Neural progenitor cell (in vitro differentiated cells): ENCODE results near the gene FATE1. TPM values are rescaled to one million over a fixed set of nuclear protein-coding genes. Genes with fewer than 3 reads are reported as not detected.

ENCODE experiments used
- DNase-seq: peaks from one replicate; pipeline ENCODE4 v3.0.0-alpha.2; 2016; ENCODE audit warnings: low spot score
- H2AFZ ChIP-seq: fragments of 200-600 bp; sonication (generic); replicated peaks from 2 replicates; pipeline ENCODE4 v1.6.1; 2016; ENCODE audit warnings: antibody characterized with exemption
- H3F3A ChIP-seq: fragments of 200-600 bp; sonication (generic); 2 replicates; pipeline ENCODE4 v1.6.1; 2016; ENCODE audit warnings: antibody characterized with exemption, low read depth
- H3K27ac ChIP-seq: fragments of 200-600 bp; sonication (generic); 2 replicates; pipeline ENCODE4 v1.5.1; 2016; ENCODE audit warnings: mild to moderate bottlenecking
- H3K27me3 ChIP-seq: fragments of 200-600 bp; sonication (generic); 2 replicates; pipeline ENCODE4 v1.6.1; 2016; ENCODE audit warnings: mild to moderate bottlenecking, moderate library complexity
- H3K36me3 ChIP-seq: fragments of 200-600 bp; sonication (generic); 2 replicates; pipeline ENCODE4 v1.5.1; 2016
- H3K4me1 ChIP-seq: fragments of 200-600 bp; sonication (generic); 2 replicates; pipeline ENCODE4 v1.6.1; 2016; ENCODE audit warnings: mixed run types
- H3K4me2 ChIP-seq: fragments of 200-600 bp; sonication (generic); 2 replicates; pipeline ENCODE4 v1.6.1; 2016
- H3K4me3 ChIP-seq: fragments of 200-600 bp; sonication (generic); 2 replicates; pipeline ENCODE4 v1.5.1; 2016
- H3K79me2 ChIP-seq: fragments of 200-600 bp; sonication (generic); 2 replicates; pipeline ENCODE4 v1.6.1; 2016; ENCODE audit warnings: low read depth
- H3K9ac ChIP-seq: fragments of 200-600 bp; sonication (generic); 2 replicates; pipeline ENCODE4 v1.6.1; 2016
- H3K9me3 ChIP-seq: fragments of 200-600 bp; sonication (generic); 2 replicates; pipeline ENCODE4 v1.5.1; 2016; ENCODE audit warnings: low read depth
- H4K20me1 ChIP-seq: fragments of 200-600 bp; sonication (generic); 2 replicates; pipeline ENCODE4 v1.6.1; 2016; ENCODE audit warnings: low read depth
- H3K27ac Mint-ChIP-seq: 3 replicates; pipeline ENCODE4 v1.8.0; 2021; ENCODE audit warnings: mixed read lengths
- H3K27me3 Mint-ChIP-seq: 2 replicates; pipeline ENCODE4 v1.8.0; 2022; ENCODE audit warnings: low read depth, mild to moderate bottlenecking, inconsistent platforms, moderate library complexity, mixed read lengths; ENCODE audit not compliant: insufficient read depth
- H3K36me3 Mint-ChIP-seq: 3 replicates; pipeline ENCODE4 v1.8.0; 2021; ENCODE audit warnings: mixed read lengths
- H3K4me1 Mint-ChIP-seq: 3 replicates; pipeline ENCODE4 v1.8.0; 2021; ENCODE audit warnings: mixed read lengths
- H3K4me3 Mint-ChIP-seq: 3 replicates; pipeline ENCODE4 v1.8.0; 2021; ENCODE audit warnings: mild to moderate bottlenecking, moderate library complexity, mixed read lengths
- H3K9me3 Mint-ChIP-seq: 3 replicates; pipeline ENCODE4 v1.8.0; 2020; ENCODE audit warnings: mixed read lengths
- EZH2 ChIP-seq: fragments of 200-600 bp; sonication (generic); IDR thresholded peaks from 2 replicates; pipeline ENCODE4 v1.6.1; 2017; ENCODE audit warnings: antibody characterized with exemption, mild to moderate bottlenecking, moderate library complexity
- EZH2phosphoT487 ChIP-seq: fragments of 200-600 bp; sonication (generic); IDR thresholded peaks from 2 replicates; pipeline ENCODE4 v1.6.1; 2017; ENCODE audit warnings: antibody characterized with exemption
- total RNA-seq: library from RNA; depleted of rRNA; stranded (reverse); fragments of >200 nt; gene quantifications from 2 replicates; pipeline ENCODE4 v1.2.3, GENCODE V29; 2015; ENCODE audit warnings: low replicate concordance
- TF ChIP-seq, protein P1 (sequence below): fragments of 200-600 bp; sonication (generic); IDR thresholded peaks from 2 replicates; pipeline ENCODE4 v1.5.1; 2017; ENCODE audit warnings: antibody characterized with exemption, mild to moderate bottlenecking

The FATE1 gene, protein sequence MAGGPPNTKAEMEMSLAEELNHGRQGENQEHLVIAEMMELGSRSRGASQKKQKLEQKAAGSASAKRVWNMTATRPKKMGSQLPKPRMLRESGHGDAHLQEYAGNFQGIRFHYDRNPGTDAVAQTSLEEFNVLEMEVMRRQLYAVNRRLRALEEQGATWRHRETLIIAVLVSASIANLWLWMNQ
- not detected in 2 replicates for total RNA-seq

DNA sequence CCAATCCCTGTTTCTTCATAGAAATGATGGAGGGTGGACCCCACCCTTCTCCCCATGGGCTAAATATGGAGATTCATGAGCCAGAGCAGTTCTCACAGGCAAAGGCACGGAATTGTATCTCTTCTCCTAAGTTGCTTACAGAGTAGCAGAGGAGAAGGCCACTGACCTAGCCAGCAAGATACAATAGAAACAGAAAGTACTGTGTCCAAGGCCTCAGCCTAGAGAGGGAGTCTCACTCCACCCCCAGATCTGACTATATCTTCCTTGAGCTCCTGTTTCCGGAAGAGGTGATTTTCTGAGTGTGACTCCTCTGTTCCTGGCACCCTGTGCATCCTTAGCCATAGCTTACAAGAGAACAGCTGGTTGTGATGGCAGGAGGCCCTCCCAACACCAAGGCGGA, at the start of gene FATE1:
Gene FATE1, plus strand, starts transcription at position 284 of the 400 bp plus-strand sequence. Its CDS starts 85 bp downstream, at position 369.
- Mint-ChIP-seq H3K4me3 (no peak within 1 kb of the TSS), H3K4me1 (no peaks in the 10 kb centered on the region), H3K36me3 (no peaks in the 10 kb centered on the region), H3K27ac (no peak within 1 kb of the TSS), H3K27me3 (peaks cover 5% of the 10 kb centered on the region), H3K9me3 (peaks cover 6% of the 10 kb centered on the region)
- no peaks in the 10 kb centered on the region for H3K79me2 ChIP-seq
- H4K20me1 ChIP-seq: no peaks in the 10 kb centered on the region
- H3K9me3 ChIP-seq: no peaks in the 10 kb centered on the region
- no peak within 1 kb of the TSS for H2AFZ ChIP-seq
- no peak within 1 kb of the TSS for H3K4me3 ChIP-seq
- no peaks in the 10 kb centered on the region for H3K4me1 ChIP-seq
- no peaks in the 10 kb centered on the region for H3F3A ChIP-seq
- no peaks in the 10 kb centered on the region for H3K27me3 ChIP-seq
- no peak for DNase-seq
- no peak within 1 kb of the TSS for H3K27ac ChIP-seq
- no peak within 1 kb of the TSS for H3K9ac ChIP-seq
- no peaks in the 10 kb centered on the region for H3K36me3 ChIP-seq
- TF ChIP-seq EZH2 (no peak), EZH2phosphoT487 (no peak)
- TF ChIP-seq, protein P1, sequence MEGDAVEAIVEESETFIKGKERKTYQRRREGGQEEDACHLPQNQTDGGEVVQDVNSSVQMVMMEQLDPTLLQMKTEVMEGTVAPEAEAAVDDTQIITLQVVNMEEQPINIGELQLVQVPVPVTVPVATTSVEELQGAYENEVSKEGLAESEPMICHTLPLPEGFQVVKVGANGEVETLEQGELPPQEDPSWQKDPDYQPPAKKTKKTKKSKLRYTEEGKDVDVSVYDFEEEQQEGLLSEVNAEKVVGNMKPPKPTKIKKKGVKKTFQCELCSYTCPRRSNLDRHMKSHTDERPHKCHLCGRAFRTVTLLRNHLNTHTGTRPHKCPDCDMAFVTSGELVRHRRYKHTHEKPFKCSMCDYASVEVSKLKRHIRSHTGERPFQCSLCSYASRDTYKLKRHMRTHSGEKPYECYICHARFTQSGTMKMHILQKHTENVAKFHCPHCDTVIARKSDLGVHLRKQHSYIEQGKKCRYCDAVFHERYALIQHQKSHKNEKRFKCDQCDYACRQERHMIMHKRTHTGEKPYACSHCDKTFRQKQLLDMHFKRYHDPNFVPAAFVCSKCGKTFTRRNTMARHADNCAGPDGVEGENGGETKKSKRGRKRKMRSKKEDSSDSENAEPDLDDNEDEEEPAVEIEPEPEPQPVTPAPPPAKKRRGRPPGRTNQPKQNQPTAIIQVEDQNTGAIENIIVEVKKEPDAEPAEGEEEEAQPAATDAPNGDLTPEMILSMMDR: no peak
- no peak within 1 kb of the TSS for H3K4me2 ChIP-seq

DNA sequence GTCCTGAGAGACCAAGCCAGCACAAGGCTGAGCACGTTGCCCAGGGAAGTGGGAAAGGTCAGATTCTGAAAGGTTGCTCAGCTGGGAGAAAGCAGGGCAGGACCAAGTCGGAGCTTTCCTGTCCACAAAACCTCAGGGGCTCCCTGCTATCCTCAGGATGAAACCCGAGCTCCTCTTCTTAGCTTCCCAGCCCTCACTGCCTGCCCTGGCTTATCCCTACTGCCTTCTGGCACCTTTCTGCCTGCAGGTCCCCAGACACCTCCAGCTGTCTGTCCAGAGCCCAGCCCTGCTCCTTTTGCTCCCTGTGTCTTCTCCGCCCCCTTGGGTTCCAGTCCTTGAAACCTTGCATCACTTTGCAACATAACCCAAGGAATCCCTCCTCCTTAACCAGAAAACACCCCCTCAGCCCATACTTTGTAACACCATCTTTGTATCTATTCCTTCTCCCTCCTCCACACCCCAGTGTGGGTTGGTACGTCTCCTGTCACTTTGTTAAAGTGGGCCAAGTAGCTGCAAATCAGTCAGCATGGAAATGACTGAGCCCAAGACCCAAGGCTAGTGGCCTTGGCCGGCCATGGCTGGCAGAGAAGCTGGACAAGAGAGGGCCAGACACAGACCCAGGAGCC, 40.6 kb upstream of the FATE1 start:
- no peak for DNase-seq
- H3K9ac ChIP-seq: no peak overlapping the region
- peaks cover 4% of the 10 kb centered on the region for H3K9me3 Mint-ChIP-seq

DNA sequence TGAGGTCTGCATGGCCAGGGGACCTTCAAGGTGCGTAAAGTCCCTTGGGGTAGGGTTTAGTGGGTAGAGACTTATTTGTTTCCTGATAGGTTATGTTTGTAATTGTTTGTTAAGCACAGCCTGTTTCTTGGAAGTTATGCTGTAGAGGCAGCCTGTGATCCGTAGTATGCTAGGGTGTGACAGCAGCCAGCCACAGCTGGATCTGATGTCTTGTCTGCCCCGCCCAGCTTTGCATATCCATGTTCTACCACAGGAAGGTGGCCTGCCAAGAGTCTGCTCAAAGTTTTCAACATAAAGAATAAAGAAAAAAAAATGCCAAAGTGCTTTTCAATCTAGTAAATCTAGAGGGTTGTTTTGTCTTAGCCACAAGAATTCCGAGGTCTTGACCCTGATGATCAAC, 39.6 kb upstream of the FATE1 start:
- no peak overlapping the region for H3K27ac ChIP-seq
- no peaks in the 10 kb centered on the region for H3F3A ChIP-seq
- Mint-ChIP-seq H3K27me3 (peaks cover 2% of the 10 kb centered on the region), H3K4me3 (no peak overlapping the region), H3K4me1 (no peaks in the 10 kb centered on the region), H3K9me3 (peaks cover 4% of the 10 kb centered on the region), H3K36me3 (no peaks in the 10 kb centered on the region), H3K27ac (no peak overlapping the region)
- no peak overlapping the region for H2AFZ ChIP-seq
- DNase-seq: no peak
- H3K27me3 ChIP-seq: no peaks in the 10 kb centered on the region
- no peaks in the 10 kb centered on the region for H3K9me3 ChIP-seq
- TF ChIP-seq, protein P1: no peak
- TF ChIP-seq EZH2 (no peak), EZH2phosphoT487 (no peak)
- H4K20me1 ChIP-seq: no peaks in the 10 kb centered on the region
- H3K4me1 ChIP-seq: no peaks in the 10 kb centered on the region
- no peaks in the 10 kb centered on the region for H3K36me3 ChIP-seq
- H3K4me3 ChIP-seq: no peak overlapping the region
- H3K4me2 ChIP-seq: no peak overlapping the region
- H3K9ac ChIP-seq: no peak overlapping the region
- no peaks in the 10 kb centered on the region for H3K79me2 ChIP-seq

More for the DNA sequence above, 40.6 kb upstream of the FATE1 start:
- Mint-ChIP-seq H3K27me3 (peaks cover 4% of the 10 kb centered on the region), H3K36me3 (no peaks in the 10 kb centered on the region), H3K4me1 (no peaks in the 10 kb centered on the region), H3K27ac (no peak overlapping the region), H3K4me3 (no peak overlapping the region)
- no peaks in the 10 kb centered on the region for H3F3A ChIP-seq
- no peaks in the 10 kb centered on the region for H3K27me3 ChIP-seq
- no peak overlapping the region for H3K4me3 ChIP-seq
- H3K9me3 ChIP-seq: no peaks in the 10 kb centered on the region
- H3K4me2 ChIP-seq: no peak overlapping the region
- H3K79me2 ChIP-seq: no peaks in the 10 kb centered on the region
- no peaks in the 10 kb centered on the region for H3K4me1 ChIP-seq
- TF ChIP-seq EZH2 (no peak), EZH2phosphoT487 (no peak)
- TF ChIP-seq, protein P1: no peak
- no peaks in the 10 kb centered on the region for H4K20me1 ChIP-seq
- H2AFZ ChIP-seq: no peak overlapping the region
- no peak overlapping the region for H3K27ac ChIP-seq
- no peaks in the 10 kb centered on the region for H3K36me3 ChIP-seq
